ENCODE results near the gene GRIFIN.

Gene GRIFIN, protein sequence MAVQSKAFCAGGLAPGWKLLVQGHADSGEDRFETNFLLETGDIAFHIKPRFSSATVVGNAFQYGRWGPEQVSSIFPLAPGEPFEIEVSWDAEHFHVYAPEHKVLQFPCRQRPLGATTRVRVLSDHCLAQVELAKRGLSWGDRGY

DNA sequence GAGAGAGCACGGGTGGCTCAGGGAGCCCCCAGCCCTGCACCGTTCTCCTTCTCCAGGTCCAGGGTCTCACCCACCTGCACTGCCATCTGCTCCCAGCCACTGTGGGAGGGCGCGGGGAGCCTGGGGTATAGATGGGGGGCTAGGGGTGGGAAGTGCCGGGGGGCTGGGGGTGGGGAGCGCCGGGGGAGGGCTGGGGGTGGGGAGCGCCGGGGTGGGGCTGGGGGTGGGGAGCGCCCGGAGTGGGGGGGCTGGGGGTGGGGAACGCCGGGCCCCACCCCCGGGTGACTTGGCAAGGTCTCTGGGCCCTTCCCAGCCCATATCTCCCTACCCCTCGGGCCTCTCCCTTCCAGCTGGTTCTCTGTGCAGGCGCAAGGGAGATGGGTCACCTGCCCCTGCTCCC is at the start of gene GRIFIN:
GRIFIN (minus strand) TSS at position 101 of the 400 bp plus-strand sequence; CDS start at position 86, 15 bp downstream.
- DNase-seq (ENCODE audit: low spot score) = no peak

DNA sequence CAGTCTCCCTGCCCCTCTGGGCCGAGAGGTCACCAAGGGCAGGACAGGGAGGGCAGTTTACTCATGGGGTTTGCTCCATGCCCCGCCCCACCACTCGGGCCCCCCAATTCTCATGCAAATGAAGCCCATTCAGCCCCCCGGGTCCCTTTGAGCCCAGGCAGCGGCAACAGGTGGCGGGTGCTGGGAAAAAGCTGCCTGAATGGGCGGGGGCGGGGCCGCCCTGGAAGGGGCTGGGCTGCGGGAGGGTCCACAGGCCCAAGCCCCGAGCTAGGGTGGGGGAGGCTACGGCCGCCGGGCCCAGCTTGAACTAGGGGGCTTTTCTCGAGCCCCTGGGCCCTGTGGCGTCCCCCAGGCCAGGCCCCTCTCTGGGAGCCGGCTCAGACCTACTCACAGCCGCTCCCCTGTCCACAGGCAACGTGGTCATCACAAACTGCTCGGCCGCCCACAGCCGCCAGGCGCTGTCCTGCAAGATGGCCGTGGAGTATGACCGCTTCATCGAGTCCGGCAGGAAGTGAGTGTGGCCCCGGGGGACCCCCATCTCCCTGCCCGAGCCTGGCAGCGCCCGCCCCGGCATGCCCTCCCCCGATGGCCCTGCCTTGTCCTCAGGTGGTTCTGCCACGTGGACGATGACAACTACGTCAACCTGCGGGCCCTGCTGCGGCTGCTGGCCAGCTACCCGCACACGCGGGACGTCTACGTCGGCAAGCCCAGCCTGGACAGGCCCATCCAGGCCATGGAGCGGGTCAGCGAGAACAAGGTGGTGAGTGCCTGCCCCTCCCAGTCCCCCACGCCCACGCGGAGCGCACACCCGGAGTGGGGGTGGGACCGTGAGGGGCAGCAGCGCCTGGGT is 48.8 kb upstream of the GRIFIN start:
- DNase-seq (ENCODE audit: low spot score) = no peak

DNA sequence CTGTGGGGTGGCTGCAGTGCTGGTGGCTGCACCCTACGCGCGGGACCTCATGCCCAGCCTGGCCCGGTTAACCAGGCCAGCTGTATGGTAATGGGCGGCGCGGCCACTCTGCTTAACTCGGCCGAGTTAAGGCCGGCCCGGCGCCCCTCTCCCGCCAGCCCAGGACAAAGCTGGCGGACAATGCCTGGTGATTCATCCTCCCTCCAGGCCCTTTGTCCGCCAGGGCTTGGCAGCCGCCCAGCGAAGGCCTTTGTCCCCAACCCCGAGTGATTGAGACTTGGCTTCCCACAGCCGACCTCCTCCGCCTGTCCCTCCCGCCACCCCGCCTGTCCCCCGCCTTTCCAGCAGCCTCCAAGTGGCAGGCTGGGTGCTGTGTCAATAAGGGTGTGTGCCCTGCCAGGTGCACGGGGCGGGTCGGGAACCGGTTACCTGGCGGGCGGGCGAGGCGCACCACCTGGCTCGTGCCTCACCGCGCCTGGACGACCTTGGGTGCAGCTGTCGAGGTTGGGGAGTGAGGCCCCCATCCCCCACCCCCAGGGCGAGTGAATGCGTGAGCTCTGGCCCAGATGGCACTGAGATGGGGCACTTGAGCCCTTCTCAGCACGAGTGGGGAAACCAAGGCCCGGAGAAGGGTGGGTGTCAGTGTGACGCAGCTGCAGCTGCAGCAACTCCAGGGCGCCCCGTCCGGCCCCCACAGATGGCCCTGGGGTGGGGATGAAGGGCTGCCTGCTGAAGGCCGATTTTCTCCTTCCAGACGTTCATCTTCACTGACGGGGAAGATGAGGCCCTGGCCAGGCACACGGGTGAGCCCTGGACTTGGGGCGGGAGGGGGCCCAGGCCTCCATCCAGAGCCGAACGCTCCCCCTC is 48.0 kb upstream of the GRIFIN start:
- DNase-seq (ENCODE audit: low spot score) = no peak

DNA sequence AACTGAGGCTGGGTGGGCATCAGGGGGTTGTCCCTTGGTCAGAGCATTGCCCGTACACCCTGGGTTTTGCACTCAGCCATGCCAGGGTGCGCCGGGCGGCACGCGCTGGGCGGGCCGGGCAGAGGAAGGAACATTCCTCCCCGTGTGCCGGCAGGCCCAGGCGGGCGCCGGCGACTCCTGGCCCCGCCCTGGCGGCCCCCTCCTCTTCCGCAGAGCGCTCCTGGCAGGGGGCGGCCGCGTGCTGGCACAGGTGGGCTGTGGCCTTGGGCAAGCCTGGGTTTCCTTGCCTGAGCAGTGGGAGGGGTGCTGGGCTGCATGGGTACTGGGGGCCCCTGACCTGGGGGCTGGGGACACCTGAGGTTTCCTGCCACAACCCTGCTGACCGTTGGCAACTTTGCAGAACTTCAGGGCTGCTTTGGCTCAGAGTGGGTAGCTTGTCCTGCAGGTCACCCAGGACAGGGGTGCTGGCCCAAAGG is 47.3 kb upstream of the GRIFIN start:
- no peak for DNase-seq (ENCODE audit: low spot score)

DNA sequence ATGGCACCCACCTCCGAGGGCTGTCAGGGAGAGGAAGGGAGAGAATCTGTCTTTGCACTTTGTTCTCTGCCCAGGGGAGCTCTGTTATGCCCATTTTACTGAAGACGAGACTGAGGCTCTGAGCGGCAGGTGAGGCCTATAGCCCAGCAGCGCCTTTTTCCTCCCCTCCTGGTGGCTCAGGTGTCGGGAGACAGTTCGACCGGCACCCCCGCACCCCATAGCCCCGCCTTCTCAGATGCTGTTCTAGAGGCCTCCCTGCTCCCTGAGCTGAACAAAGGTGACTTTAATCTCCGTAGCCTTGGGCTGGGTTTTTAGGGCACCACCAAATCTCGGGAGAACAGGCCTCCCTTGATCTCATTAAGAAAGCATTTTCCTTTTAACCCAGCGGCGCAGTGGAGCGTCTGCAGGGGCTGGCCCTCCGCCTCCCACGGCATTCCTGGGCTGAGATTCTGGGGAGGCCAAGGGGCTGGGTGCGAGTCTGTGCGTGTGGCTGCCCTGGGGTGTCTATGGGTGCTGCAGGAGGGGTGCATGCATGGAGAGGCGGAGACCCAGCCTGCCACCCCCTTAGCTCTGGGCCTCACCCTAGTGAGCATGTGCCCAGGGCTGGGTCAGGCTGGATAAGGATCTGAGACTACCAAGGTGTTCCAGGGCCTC is 46.7 kb upstream of the GRIFIN start:
- DNase-seq (ENCODE audit: low spot score) = no peak

DNA sequence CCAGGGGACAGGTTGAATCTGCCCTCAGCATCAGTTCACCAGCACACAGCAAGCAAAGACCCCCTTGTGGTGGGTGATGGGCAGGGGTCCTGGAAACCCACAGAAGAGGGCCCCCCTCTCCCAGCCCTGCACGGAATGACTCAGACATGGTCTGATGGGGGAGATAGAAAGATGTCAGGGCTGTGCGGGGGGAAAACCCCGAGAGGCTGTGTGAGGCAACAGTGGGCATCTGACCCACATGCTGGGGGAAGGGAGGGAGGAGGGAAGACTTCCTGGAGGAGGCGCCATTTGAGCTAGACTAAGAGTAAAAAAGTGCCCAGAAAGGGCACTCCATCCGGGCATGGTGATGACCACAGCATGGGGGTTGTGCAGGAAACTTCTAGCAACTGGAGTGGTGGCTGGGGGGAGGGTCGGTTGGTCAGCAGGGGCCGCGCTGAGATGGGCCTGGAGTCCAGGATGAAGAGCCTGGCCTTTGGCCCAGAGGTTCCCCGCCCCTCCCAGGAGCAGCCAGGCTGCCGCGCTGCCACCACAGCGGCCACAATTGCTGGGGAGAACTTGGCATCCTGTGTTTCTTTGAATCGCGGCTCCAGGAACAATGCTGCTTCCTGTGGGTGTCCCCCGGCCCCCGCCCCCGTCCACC is 45.9 kb upstream of the GRIFIN start:
- DNase-seq (ENCODE audit: low spot score) = no peak

DNA sequence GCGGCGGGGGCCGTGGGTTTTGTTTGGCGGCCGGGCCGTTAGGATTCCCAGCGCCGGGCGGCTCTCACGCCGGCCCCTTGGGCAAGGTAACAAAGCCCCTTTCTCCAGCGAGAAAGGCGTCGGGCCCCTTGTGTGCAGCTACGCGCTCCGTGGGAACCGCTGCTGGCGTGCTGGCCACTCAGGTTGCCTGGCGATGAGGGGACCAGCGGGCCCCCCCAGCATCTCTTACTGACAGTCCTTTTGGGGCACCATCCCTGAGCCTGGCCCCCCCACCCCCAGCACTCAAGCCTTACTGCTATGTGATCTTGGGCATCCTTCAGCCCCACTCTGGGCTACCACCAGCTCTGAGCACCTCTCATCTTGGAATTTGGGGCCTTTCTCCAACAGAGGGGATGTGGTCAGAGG is 45.1 kb upstream of the GRIFIN start:
- no peak for DNase-seq (ENCODE audit: low spot score)

DNA sequence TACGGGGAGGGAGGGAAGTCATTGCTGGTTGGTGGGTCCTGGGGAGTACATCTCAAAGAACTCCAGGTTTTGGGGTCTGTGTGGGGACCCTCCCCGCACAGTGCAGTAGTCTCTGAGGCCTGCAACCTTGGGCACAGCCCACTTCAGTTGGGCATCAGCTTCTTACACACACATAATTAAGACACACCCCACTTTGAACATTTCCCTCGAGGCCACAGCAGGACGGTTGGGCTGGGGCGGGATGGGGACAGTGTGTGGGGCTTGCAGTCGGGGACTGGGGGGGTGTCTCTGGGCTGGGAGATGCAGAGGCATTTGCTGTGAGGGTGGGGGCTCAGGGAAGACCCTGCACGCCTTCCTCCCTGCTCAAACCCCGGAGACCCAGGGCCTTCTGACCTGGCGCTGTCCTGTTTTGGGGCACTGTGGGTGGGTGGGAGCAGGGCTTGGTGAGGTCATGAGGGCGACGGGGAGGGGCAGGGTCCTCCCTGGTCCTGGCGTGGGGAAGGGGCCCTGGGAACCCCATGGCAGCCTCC is 44.6 kb upstream of the GRIFIN start:
- DNase-seq (ENCODE audit: low spot score) = no peak

DNA sequence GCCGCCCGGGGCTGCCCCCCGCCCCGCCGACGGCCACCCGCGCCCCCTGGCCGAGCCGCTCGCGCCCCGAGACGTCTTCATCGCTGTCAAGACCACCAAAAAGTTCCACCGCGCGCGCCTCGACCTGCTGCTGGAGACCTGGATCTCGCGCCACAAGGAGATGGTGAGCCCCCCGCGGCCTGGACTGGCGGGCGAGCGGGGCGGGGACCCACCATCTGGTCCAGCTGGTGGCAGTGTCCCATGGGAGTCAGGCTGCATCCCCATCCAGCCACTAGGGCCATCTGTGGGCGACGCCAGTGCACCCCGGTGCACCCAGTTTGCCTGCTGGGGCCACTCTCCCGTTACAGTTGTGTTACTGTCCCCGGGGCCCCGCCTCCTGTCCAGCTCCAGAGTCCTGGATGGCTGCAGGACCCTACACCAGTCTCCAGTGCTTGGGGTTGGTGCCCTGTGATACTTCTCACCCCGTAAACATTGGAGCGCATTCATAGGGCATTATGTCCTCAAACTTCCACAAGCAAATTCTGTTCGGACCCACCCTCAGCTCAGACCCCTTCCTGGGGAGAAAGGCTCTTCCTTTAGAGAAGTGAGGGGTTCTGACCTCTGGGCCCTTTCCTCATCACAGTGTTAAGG is 44.0 kb upstream of the GRIFIN start:
- DNase-seq (ENCODE audit: low spot score) = no peak

DNA sequence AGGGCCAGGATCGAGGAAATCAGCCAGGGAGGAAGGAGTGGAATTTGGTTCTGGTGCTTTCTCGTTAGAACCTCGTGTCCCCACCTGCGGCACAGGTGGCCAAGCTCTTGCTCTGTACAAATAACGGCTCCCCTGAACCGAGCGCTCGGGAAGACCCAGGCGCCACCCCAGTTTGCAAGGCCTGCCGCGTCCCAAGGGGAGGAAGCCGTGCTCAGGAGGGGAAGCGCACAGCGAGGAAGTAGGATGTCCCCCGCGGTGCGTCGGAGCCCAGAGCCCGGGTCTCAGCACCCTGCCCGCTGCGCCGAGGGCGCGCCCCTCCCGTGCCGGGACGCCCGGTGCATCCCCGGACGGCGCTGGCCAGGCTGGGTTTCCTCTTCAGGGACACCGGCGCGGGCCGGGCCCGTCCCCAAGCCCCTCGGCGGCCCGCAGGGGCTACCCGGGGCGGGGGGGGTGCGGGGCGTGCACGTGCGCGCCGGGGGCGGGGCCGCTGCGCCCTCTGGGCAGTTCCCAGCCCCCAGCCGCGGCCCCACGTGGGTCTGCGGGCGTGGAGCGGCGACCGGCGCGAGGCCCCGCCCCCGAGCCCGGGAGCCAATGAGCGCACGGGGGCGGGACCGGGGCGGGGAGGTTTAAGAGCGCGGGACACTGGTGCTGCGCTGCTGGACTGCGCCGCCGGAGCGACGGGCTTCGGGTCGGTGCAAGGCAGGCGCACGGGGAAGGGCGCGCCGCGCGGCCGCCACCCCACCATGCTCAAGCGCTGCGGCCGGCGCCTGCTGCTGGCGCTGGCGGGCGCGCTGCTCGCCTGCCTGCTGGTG is 43.1 kb upstream of the GRIFIN start, which contains the start of gene LFNG:
LFNG (plus strand) TSS at position 656 of the 812 bp plus-strand sequence; CDS start at position 744, 88 bp downstream.
- peak; percentile 53 for DNase-seq (ENCODE audit: low spot score)

DNA sequence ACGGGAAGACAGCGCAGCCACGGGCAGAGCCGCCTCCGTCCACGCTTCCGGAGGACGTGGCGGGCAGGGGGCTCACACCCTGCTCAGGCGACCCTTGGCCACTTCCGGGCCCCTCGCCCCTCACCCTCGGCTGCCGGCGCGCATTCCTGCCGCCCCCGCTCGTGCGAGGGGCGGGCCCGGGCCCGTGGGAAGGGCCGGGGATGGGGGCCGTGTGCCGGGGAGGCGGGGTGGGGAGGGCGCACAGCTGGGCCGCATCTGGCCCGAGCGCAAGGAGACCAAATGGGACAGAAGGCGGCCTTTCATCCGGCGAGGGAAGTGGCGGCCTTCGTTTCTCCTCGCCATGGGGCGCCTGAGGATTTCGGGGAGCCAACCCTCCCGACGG is 42.5 kb upstream of the GRIFIN start:
- DNase-seq (ENCODE audit: low spot score) = no peak

DNA sequence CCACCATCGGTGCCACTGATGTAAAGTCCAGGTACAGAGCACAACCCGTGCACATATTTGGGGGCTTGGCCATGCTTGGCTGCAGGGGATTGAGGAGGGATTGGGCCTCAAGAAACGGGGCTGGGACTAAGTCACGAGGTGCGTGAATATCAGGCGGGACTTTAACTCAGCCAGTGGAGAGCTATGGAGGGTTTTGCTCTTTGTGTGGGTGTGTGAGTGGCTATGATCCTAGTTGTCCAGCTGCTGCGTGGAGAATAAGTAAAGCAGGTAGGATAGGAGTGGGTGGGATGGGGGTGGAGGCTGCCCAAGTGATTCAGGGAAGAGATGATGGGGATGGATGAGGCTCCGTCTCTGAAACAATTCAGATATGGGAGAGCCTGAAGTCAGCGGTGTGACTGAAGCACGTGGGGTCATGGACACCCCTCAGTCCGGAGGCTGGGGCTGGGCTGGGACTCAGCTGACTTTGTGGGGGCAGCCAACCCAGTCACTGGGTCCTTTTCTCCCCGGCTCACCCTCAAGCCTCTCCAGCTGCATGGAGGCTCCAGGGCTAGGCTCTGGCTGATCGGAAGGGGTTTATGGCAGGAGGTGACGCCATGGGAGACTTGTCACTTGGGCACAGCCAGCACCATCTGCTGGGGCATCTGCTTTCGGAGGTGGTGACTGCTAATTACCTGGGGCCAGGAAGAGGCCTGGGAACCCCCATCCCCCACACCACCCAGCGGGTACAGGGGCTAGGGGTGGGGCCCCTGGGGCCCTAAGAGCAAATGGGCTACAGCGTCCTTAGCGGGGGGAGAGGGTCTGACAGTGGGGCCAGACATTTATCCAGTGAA is 41.7 kb upstream of the GRIFIN start:
- DNase-seq (ENCODE audit: low spot score) = no peak

DNA sequence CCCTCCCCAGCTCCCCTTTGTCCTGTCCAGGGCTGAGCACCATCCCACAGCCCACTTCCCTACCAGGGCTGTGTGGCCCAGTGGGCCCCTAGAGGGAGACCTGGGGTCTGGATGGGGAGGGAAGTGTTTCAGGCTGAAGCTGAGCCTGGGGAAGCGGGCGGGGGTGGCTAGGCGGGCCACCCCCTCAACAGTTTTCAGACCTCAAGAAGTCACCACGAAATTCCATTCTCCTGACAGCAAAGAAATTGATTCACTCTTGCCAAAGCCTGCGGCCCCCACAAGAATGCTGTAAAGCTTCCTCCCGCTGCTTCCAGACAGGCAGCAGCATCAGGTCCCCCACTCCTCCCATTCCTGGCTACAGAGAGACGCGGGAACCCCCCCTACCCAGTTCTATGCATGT is 40.8 kb upstream of the GRIFIN start:
- no peak for DNase-seq (ENCODE audit: low spot score)

DNA sequence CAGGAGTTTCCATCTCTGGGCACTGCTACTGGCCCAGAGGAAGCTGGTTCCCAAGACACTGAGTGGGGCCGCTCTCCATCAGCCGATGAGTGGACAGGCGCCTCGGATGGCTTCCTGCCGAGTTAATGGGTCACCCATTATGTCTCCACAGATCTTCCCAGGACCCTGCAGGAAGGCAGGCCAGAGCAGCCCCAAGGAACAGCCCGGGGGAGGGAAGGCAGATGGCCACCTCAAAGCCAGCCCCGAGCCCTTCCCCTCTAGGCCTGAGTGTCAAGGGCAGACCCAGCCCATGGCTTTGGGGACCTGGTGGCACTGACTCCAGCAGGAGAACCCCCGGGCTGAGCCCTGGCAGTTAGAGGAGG is 40.0 kb upstream of the GRIFIN start:
- DNase-seq (ENCODE audit: low spot score) = no peak

DNA sequence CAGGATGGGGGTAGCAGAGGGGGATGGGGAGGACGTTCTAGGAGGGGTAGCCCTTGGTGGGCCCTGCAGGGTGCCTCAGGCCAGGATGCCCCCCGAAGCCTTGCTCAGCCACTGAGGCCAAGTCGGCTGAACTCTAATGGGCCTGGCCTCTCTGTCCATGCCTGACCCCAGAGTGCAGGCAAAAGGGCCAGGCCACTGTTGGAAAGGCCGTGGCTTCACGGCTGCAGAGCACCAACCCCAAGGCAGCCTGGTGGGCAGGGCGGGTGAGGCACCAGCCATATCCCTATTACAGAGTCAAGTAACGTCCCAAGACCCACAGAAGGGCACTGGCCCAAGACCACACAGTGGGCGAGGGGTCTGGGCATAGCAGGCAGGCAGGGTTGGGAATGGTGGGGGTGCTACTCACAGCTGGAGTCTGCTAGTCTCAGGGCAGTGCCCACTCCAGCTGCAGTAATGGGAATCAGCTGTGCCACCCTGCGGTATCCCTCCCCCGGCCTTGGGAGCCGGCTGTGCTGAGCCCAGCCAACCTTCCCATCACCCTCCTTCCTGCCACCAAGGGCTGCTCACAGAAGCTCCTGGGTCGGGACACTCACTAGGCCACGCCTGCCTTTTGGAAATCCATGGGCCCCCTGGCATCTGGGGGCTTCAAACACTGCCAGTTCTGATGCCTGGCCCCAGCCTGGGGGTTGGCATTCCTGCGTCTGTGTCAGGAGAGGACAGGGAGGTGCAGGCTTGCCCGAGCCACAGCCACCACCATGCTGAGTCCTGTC is 39.4 kb upstream of the GRIFIN start:
- no peak for DNase-seq (ENCODE audit: low spot score)

DNA sequence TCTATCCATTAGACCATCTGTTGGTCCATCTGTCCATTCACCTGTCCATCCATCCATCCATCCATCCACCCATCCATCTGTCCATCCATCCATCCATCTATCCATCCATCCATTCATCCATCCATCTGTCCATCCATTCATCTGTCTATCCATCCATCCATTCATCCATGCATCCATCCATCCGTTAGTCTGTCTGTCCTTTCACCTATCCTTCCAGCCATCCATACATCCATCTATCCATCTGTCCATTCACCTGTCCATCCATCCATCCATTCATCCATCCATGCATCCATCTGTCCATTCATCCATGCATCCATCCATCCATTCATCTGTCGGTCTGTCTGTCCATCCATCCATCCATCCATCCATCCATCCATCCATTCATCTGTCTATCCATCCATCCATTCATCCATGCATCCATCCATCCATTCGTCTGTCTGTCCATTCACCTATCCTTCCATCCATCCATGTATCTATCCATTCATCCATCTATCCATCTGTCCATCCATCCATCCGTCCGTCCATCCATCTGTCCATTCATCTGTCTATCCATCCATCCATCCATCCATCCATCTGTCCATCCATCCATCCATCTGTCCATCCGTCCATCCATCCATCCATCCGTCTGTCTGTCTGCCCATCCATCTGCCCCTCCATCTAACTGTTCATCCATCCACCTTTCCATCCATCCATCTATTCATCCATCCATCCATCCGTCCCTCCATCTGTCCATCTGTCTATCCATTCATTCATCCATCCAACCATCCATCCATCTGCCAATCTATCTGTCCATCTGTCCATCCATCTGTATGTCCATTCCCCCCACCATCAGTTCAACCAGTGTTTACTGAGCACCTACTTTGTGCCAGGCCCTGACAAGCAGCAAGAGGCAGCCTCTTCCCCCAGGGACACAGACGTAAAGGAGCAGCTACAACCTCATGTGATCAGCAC is 38.5 kb upstream of the GRIFIN start:
- no peak for DNase-seq (ENCODE audit: low spot score)

DNA sequence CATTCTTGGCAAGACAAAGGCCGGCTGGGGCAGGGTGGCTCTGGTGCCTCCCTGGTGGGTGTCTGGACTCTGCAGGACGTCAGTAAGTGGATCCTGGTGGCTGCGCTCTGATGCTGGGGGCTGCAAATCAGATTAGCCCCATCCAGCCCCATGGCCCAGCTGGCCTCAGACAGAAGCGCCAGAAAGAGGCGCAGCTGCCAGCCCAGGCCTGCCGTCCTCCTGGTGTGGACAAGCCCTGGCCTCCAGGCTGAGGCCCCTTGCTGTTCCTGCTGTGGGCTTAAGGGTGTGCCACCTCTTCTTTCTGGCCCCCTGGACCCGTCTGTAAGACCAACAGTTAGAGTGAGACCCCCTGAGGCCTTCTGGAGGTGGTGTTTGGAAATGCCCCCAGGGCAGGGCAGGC is 37.5 kb upstream of the GRIFIN start:
- DNase-seq (ENCODE audit: low spot score) = no peak

Data from hematopoietic multipotent progenitor cell treated with erythropoietin and hydrocortisone succinate and interleukin-3 and kit ligand, for 17 days (in vitro differentiated cells).